AG09319 (cell line): ENCODE measurements around the gene CBLL2.
"Not testable (repeated sequence)": the region's sequence is repeated elsewhere in the genome, so short reads cannot be mapped to it uniquely, and the experiment has no call there.

Experiments used
- DNase-seq: peaks from one replicate; pipeline ENCODE4 v3.0.0-alpha.2; 2010; ENCODE audit warnings: low read depth; ENCODE audit errors: extremely low read depth
- CTCF ChIP-seq: IDR thresholded peaks from 2 replicates; pipeline ENCODE4 v1.5.1; 2011; ENCODE audit warnings: low read depth, mild to moderate bottlenecking, inconsistent platforms, low read length, moderate library complexity

The CBLL2 gene

GRCh38 chrX:22268706-22269105 lies 4.0 kb upstream of the CBLL2 start:
- DNase-seq: no peak
- no peak for TF ChIP-seq CTCF

GRCh38 chrX:22273714-22274317 lies 1.1 kb downstream of the CBLL2 start:
- DNase-seq: no peak
- TF ChIP-seq CTCF: no peak

- TF ChIP-seq CTCF: no peak
These were observed 4.1 kb downstream of the CBLL2 start for GRCh38 chrX:22276781-22277180.

GRCh38 chrX:22278375-22278774 lies 5.7 kb downstream of the CBLL2 start:
- TF ChIP-seq CTCF: no peak; the same call in 1 of the 2 replicates
- DNase-seq: no peak

More at GRCh38 chrX:22276781-22277180, 4.1 kb downstream of the CBLL2 start:
- no peak for DNase-seq

- not testable (repeated sequence) for DNase-seq
These were observed 16.5 kb downstream of the CBLL2 start for GRCh38 chrX:22289209-22289608.

GRCh38 chrX:22296871-22297270 lies 24.2 kb downstream of the CBLL2 start:
- no peak for TF ChIP-seq CTCF
- DNase-seq: peak; percentile 42

GRCh38 chrX:22300130-22300529 lies 27.4 kb downstream of the CBLL2 start:
- no peak for TF ChIP-seq CTCF
- peak; percentile 46 for DNase-seq

- DNase-seq: no peak
These were observed 38.1 kb downstream of the CBLL2 start for GRCh38 chrX:22310779-22311178.

More at GRCh38 chrX:22310779-22311178, 38.1 kb downstream of the CBLL2 start:
- TF ChIP-seq CTCF: no peak
